ENCODE results near the gene DCAF8L2.

DNA sequence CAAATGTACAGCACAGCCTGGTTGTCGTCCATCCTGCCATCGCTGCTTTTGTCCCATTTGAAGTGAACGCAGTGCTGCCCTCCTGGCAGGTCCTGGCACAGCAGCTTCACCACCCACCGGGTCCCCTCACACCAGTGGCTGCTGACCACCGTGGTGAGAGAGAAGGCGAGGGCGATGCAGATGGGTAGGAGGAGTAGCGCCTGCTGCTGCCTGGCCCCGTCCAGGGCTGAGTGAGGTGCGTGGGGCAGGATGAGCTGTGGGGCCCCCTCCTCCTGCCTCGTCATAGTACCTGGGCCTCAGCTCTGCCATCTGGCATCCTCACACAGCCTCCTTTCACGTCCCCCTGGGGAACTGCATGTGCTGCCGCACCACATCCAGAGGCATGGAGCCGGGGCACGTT is 1.8 kb downstream of the DCAF8L2 start:
- TF ChIP-seq POLR2A (IDR thresholded peaks at IDR 0.05): no peak
- TF ChIP-seq EP300 (IDR thresholded peaks at IDR 0.05): no peak
- TF ChIP-seq, protein P1, sequence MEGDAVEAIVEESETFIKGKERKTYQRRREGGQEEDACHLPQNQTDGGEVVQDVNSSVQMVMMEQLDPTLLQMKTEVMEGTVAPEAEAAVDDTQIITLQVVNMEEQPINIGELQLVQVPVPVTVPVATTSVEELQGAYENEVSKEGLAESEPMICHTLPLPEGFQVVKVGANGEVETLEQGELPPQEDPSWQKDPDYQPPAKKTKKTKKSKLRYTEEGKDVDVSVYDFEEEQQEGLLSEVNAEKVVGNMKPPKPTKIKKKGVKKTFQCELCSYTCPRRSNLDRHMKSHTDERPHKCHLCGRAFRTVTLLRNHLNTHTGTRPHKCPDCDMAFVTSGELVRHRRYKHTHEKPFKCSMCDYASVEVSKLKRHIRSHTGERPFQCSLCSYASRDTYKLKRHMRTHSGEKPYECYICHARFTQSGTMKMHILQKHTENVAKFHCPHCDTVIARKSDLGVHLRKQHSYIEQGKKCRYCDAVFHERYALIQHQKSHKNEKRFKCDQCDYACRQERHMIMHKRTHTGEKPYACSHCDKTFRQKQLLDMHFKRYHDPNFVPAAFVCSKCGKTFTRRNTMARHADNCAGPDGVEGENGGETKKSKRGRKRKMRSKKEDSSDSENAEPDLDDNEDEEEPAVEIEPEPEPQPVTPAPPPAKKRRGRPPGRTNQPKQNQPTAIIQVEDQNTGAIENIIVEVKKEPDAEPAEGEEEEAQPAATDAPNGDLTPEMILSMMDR (IDR thresholded peaks at IDR 0.05): no peak
- no peak for TF ChIP-seq POLR2AphosphoS5 (IDR thresholded peaks at IDR 0.05)
